Neuronal stem cell (in vitro differentiated cells): ENCODE results near the gene KYNU.
"Not testable (repeated sequence)": the region's sequence is repeated elsewhere in the genome, so short reads cannot be mapped to it uniquely, and the experiment has no call there.

Experiments used
- DNase-seq: peaks from one replicate; pipeline ENCODE4 v3.0.0-alpha.2; 2013; ENCODE audit warnings: low spot score
- H2AFZ ChIP-seq: one replicate; pipeline ENCODE4 v1.6.1; 2013; ENCODE audit warnings: mild to moderate bottlenecking, low read length, inconsistent platforms
- H2AK5ac ChIP-seq: 2 replicates; pipeline ENCODE4 v1.6.1; 2013; ENCODE audit warnings: low read depth, mild to moderate bottlenecking, inconsistent platforms, low read length, moderate library complexity, mixed read lengths
- H2BK120ac ChIP-seq: 2 replicates; pipeline ENCODE4 v1.6.1; 2013; ENCODE audit warnings: low read depth, mild to moderate bottlenecking, inconsistent platforms, low read length, moderate library complexity, mixed read lengths
- H2BK12ac ChIP-seq: one replicate; pipeline ENCODE4 v1.6.1; 2013; ENCODE audit warnings: low read length, inconsistent platforms
- H2BK15ac ChIP-seq: 2 replicates; pipeline ENCODE4 v1.6.1; 2013; ENCODE audit warnings: mild to moderate bottlenecking, low read length, inconsistent platforms, mixed read lengths
- H2BK5ac ChIP-seq: one replicate; pipeline ENCODE4 v1.6.1; 2013; ENCODE audit warnings: inconsistent platforms, mild to moderate bottlenecking, low read length, moderate library complexity
- H3K14ac ChIP-seq: one replicate; pipeline ENCODE4 v1.6.1; 2013; ENCODE audit warnings: low read length, inconsistent platforms
- H3K18ac ChIP-seq: 2 replicates; pipeline ENCODE4 v1.6.1; 2013; ENCODE audit warnings: low read length, inconsistent platforms
- H3K23ac ChIP-seq: 2 replicates; pipeline ENCODE4 v1.6.1; 2013; ENCODE audit warnings: low read depth, mild to moderate bottlenecking, mixed read lengths, low read length, inconsistent platforms; ENCODE audit not compliant: poor library complexity
- H3K27ac ChIP-seq: replicated peaks from 3 replicates; pipeline ENCODE4 v1.5.1; 2013; ENCODE audit warnings: low read length, inconsistent platforms
- H3K27me3 ChIP-seq, 3 experiments: 2 replicates each; pipeline ENCODE4 v1.6.1; 2013; ENCODE audit warnings: low read length in 3 of 3, mild to moderate bottlenecking in 2 of 3, inconsistent platforms in 1 of 3, low read depth in 1 of 3, mixed read lengths in 1 of 3, moderate library complexity in 1 of 3; ENCODE audit not compliant: control insufficient read depth in 3 of 3, insufficient read depth in 3 of 3
- H3K36me3 ChIP-seq, 2 donors: replicated peaks in 1 of 2; 2 replicates each; pipeline ENCODE4 v1.6.1; 2013; ENCODE audit warnings: low read length in 2 of 2; ENCODE audit not compliant: control insufficient read depth in 2 of 2, insufficient read depth in 2 of 2
- H3K4ac ChIP-seq: 2 replicates; pipeline ENCODE4 v1.6.1; 2013; ENCODE audit warnings: inconsistent platforms, mild to moderate bottlenecking, low read length, moderate library complexity
- H3K4me1 ChIP-seq, 2 donors: 1 replicate in 1 of 2; 2 replicates in 1 of 2; pipeline ENCODE4 v1.6.1; 2013; ENCODE audit warnings: low read length in 2 of 2, low read depth in 1 of 2; ENCODE audit not compliant: control insufficient read depth in 2 of 2, insufficient read depth in 1 of 2
- H3K4me2 ChIP-seq: one replicate; pipeline ENCODE4 v1.6.1; 2013; ENCODE audit warnings: mild to moderate bottlenecking, low read length, inconsistent platforms; ENCODE audit not compliant: insufficient read depth, poor library complexity, severe bottlenecking
- H3K4me3 ChIP-seq, 2 donors: 2 replicates each; pipeline ENCODE4 v1.5.1; 2013; ENCODE audit warnings: low read length in 2 of 2, mild to moderate bottlenecking in 2 of 2, inconsistent platforms in 1 of 2, moderate library complexity in 1 of 2
- H3K79me1 ChIP-seq: one replicate; pipeline ENCODE4 v1.6.1; 2013; ENCODE audit warnings: low read depth, mild to moderate bottlenecking, inconsistent platforms, low read length, moderate library complexity
- H3K9ac ChIP-seq: one replicate; pipeline ENCODE4 v1.6.1; 2013; ENCODE audit warnings: mild to moderate bottlenecking, low read depth, low read length, inconsistent platforms; ENCODE audit not compliant: poor library complexity
- H3K9me3 ChIP-seq, 2 donors: replicated peaks in 1 of 2; 2 replicates each; pipeline versions ENCODE3 to v1.6.1; 2013; ENCODE audit warnings: low read length in 2 of 2, mild to moderate bottlenecking in 2 of 2, inconsistent platforms in 1 of 2, low read depth in 1 of 2, mixed read lengths in 1 of 2, moderate library complexity in 1 of 2; ENCODE audit not compliant: control insufficient read depth in 2 of 2, insufficient read depth in 1 of 2
- H4K8ac ChIP-seq: one replicate; pipeline ENCODE4 v1.6.1; 2013; ENCODE audit warnings: low read depth, mild to moderate bottlenecking, inconsistent platforms, low read length, moderate library complexity
- H4K91ac ChIP-seq: one replicate; pipeline ENCODE4 v1.6.1; 2013; ENCODE audit warnings: low read length, low read depth, mild to moderate bottlenecking, inconsistent platforms; ENCODE audit not compliant: poor library complexity
- WGBS, 2 donors: extraction: QIAGEN DNeasy Blood & Tissue Kit; methylation state at CpG; one replicate each; pipeline ENCODE4 v1.1.7; 2013; ENCODE audit warnings: missing lambda C conversion rate in 2 of 2, mixed read lengths in 1 of 2; ENCODE audit not compliant: insufficient read length in 2 of 2, insufficient replicate concordance in 1 of 2; ENCODE audit errors: extremely low coverage in 2 of 2; 5-methylcytosine and 5-hydroxymethylcytosine counted together

Gene KYNU

DNA sequence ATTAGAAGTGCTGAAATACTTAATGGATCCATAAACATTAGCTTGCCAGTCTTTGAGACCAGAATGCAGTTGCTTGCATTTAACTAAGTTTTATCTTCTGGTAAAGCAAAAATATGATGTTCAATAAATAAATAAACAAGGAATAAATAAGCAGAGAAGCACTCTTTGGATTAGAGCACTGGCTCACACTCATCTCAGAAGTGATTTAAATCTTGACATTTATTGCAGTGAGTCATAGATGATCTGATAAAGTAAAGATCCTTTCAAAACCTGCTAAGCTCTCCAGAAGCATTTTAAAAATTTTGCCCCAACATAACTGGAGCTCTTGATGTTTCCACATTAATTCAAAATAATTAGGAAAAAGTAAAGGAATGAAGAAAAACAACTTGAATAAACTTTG, 66.8 kb downstream of the KYNU start:
- H2BK15ac ChIP-seq = no peak overlapping the region
- no peak overlapping the region for H4K8ac ChIP-seq
- H3K79me1 ChIP-seq = no peaks in the 10 kb centered on the region
- H2BK12ac ChIP-seq = no peak overlapping the region
- no peak overlapping the region for H3K27ac ChIP-seq
- H3K36me3 ChIP-seq = no peaks in the 10 kb centered on the region
- no peak overlapping the region for H2BK5ac ChIP-seq
- H2AFZ ChIP-seq = no peak overlapping the region
- H3K4me2 ChIP-seq = no peak overlapping the region
- no peak overlapping the region for H3K4ac ChIP-seq
- no peaks in the 10 kb centered on the region for H3K9me3 ChIP-seq
- H3K9ac ChIP-seq = no peak overlapping the region
- H3K4me3 ChIP-seq = no peak overlapping the region
- no peak overlapping the region for H3K18ac ChIP-seq
- H4K91ac ChIP-seq = no peak overlapping the region
- no peak overlapping the region for H2BK120ac ChIP-seq
- no peak overlapping the region for H2AK5ac ChIP-seq
- H3K4me1 ChIP-seq = no peaks in the 10 kb centered on the region
- no peaks in the 10 kb centered on the region for H3K27me3 ChIP-seq
- no peak for DNase-seq
- H3K14ac ChIP-seq = no peak overlapping the region
- no peak overlapping the region for H3K23ac ChIP-seq

DNA sequence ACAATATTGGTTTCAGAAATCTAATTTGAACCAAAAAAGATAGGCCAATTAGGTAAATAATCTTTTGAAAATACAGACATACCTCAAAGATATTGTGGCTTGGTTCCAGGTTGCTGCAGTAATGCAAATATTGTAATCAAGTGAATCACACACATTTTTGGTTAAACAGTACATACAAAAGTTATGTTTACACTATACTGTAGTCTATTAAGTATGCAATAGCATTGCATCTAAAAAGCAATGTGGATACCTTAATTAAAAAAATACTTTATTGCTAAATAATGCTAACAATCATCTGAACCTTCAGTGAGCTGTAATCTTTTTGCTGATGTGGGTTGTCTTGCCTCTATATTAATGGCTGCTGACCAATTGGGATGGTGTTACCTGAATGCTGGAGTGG, 67.3 kb downstream of the KYNU start:
- no peak overlapping the region for H2BK5ac ChIP-seq
- no peaks in the 10 kb centered on the region for H3K79me1 ChIP-seq
- no peak overlapping the region for H3K4me2 ChIP-seq
- H2BK15ac ChIP-seq = no peak overlapping the region
- no peaks in the 10 kb centered on the region for H3K27me3 ChIP-seq
- no peak for DNase-seq
- H3K36me3 ChIP-seq = no peaks in the 10 kb centered on the region
- no peak overlapping the region for H3K4me3 ChIP-seq
- no peak overlapping the region for H2AFZ ChIP-seq
- H3K9me3 ChIP-seq = no peaks in the 10 kb centered on the region
- no peak overlapping the region for H3K23ac ChIP-seq
- no peak overlapping the region for H4K8ac ChIP-seq
- H3K4ac ChIP-seq = no peak overlapping the region
- no peak overlapping the region for H4K91ac ChIP-seq
- no peak overlapping the region for H2BK12ac ChIP-seq
- H2AK5ac ChIP-seq = no peak overlapping the region
- no peak overlapping the region for H3K9ac ChIP-seq
- no peak overlapping the region for H3K18ac ChIP-seq
- no peaks in the 10 kb centered on the region for H3K4me1 ChIP-seq
- H3K27ac ChIP-seq = no peak overlapping the region
- H2BK120ac ChIP-seq = no peak overlapping the region
- H3K14ac ChIP-seq = no peak overlapping the region

DNA sequence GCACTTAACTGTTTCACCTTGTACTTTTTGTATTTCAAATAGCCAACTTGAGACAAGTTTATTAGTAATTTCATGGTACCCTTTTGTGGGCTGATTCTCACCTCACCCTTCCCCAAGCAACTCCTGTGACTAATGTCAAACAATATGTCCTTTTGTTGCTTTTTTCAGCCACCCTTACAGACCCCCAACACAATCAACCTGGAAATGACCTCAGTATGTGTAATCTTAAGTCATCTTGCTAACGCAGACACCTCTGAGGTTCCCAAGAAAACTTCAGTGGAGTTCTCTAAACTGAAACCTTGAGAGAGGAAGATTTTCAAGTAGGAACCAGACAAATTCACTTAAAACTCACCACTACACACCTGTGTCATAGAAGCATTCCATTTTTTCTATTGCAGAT, 69.5 kb downstream of the KYNU start:
- Histone ChIP-seq H2BK15ac (no peak overlapping the region), H4K91ac (no peak overlapping the region), H3K27ac (no peak overlapping the region), H2BK120ac (no peak overlapping the region), H3K9me3 (no peaks in the 10 kb centered on the region), H3K79me1 (no peaks in the 10 kb centered on the region), H3K14ac (no peak overlapping the region), H3K27me3 (no peaks in the 10 kb centered on the region), H3K4me3 (no peak overlapping the region), H2AFZ (no peak overlapping the region), H3K9ac (no peak overlapping the region), H3K18ac (no peak overlapping the region), H4K8ac (no peak overlapping the region), H2AK5ac (no peak overlapping the region), H3K4me2 (no peak overlapping the region), H2BK12ac (no peak overlapping the region), H3K23ac (no peak overlapping the region), H2BK5ac (no peak overlapping the region), H3K4me1 (no peaks in the 10 kb centered on the region), H3K36me3 (no peaks in the 10 kb centered on the region), H3K4ac (no peak overlapping the region)
- DNase-seq = no peak
- no CpG with 5 or more reads among the region's 1 CpG for WGBS, 2 donors

DNA sequence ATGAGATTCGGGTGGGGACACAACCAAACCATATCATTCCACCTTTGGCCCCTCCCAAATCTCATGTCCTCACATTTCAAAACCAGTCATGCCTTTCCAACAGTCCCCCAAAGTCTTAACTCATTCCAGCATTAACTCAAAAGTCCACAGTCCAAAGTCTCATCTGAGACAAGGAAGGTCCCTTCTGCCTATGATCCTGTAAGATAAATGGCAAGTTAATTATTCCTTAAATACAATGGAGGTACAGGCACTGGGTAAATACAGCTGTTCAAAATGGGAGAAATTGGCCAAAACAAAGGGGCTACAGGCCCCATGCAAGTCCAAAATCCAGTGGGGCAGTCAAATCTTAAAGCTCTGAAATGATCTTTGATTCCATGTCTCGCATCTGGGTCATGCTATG, 71.3 kb downstream of the KYNU start:
- no CpG with 5 or more reads among the region's 2 CpGs for WGBS, 2 donors
- not testable (repeated sequence) for H2BK120ac ChIP-seq

More for the DNA sequence above, 71.3 kb downstream of the KYNU start:
- not testable (repeated sequence) for DNase-seq, H3K9ac ChIP-seq, H3K4me3 ChIP-seq, H4K8ac ChIP-seq, H2AK5ac ChIP-seq, H3K36me3 ChIP-seq, H4K91ac ChIP-seq, H2BK5ac ChIP-seq, H3K18ac ChIP-seq, H2BK12ac ChIP-seq, H3K27me3 ChIP-seq, H3K4ac ChIP-seq, H3K4me1 ChIP-seq, H3K9me3 ChIP-seq, H3K14ac ChIP-seq, H2AFZ ChIP-seq, H3K23ac ChIP-seq, H3K79me1 ChIP-seq, H3K4me2 ChIP-seq, H2BK15ac ChIP-seq, H3K27ac ChIP-seq
